K562 (cell line): ENCODE results near the gene IRF2BP1. TPM values are rescaled to one million over a fixed set of nuclear protein-coding genes. Genes with fewer than 3 reads are reported as not detected.
A peak's percentile ranks its signal among the peaks of the same experiment; 100 is the strongest.

Experiments used
- ATF2 ChIP-seq: sonication (generic); formaldehyde crosslinking; IDR thresholded peaks from 2 replicates; pipeline ENCODE4 v1.8.1; 2022; ENCODE audit warnings: missing genetic modification reagents
- BACH1 ChIP-seq: fragments of 200-800 bp; sonication (Bioruptor generic); IDR thresholded peaks from 2 replicates; pipeline ENCODE4 v1.6.1; 2016; ENCODE audit warnings: missing genetic modification characterization, missing compliant biosample characterization
- BCL6 ChIP-seq: fragments of 250-450 bp; sonication (Bioruptor Pico); IDR thresholded peaks from 2 replicates; pipeline ENCODE4 v1.4.0; 2020
- CUX1 ChIP-seq: fragments of 200-800 bp; sonication (Bioruptor generic); IDR thresholded peaks from 2 replicates; pipeline ENCODE4 v1.6.1; 2016; ENCODE audit warnings: missing genetic modification characterization, missing compliant biosample characterization
- GTF2B ChIP-seq: IDR thresholded peaks from 2 replicates; pipeline ENCODE4 v1.6.1; 2011; ENCODE audit not compliant: insufficient read length; ENCODE audit errors: extremely low read depth
- HDAC2 ChIP-seq: fragments of 450-650 bp; IDR thresholded peaks from 2 replicates; pipeline ENCODE4 v1.6.1; 2016; ENCODE audit warnings: mild to moderate bottlenecking
- HNRNPUL1 ChIP-seq: fragments of 200-400 bp; formaldehyde crosslinking; IDR thresholded peaks from 2 replicates; pipeline ENCODE4 v1.6.1; 2017; ENCODE audit warnings: low read length
- PHTF2 ChIP-seq: fragments of 250-450 bp; sonication (Bioruptor Pico); IDR thresholded peaks from 2 replicates; pipeline ENCODE4 v1.5.0; 2021; ENCODE audit warnings: mild to moderate bottlenecking
- SMAD2 ChIP-seq: fragments of 150-350 bp; IDR thresholded peaks from 2 replicates; pipeline ENCODE4 v1.6.1; 2014; ENCODE audit warnings: low read depth, mild to moderate bottlenecking, low read length
- SNIP1 ChIP-seq: fragments of 450-650 bp; IDR thresholded peaks from 2 replicates; pipeline ENCODE4 v1.7.1; 2017; ENCODE audit warnings: low read depth, mild to moderate bottlenecking
- SREBF1 ChIP-seq: fragments of 150-350 bp; IDR thresholded peaks from 2 replicates; pipeline ENCODE4 v1.6.1; 2014; ENCODE audit warnings: antibody characterized with exemption, low read depth, low read length, borderline replicate concordance
- STAT6 ChIP-seq: sonication (generic); formaldehyde crosslinking; IDR thresholded peaks from 2 replicates; pipeline ENCODE4 v1.8.1; 2023; ENCODE audit warnings: mild to moderate bottlenecking, missing genetic modification reagents
- THRA ChIP-seq: fragments of 450-650 bp; IDR thresholded peaks from 2 replicates; pipeline ENCODE4 v1.6.1; 2017; ENCODE audit warnings: mild to moderate bottlenecking, moderate library complexity
- ZFP36 ChIP-seq: fragments of 150-350 bp; IDR thresholded peaks from 2 replicates; pipeline ENCODE4 v1.6.1; 2018; ENCODE audit warnings: low read length, low read depth; ENCODE audit not compliant: partially characterized antibody
- ZNF561 ChIP-seq: fragments of 450-650 bp; formaldehyde crosslinking; conservative IDR thresholded peaks from 2 replicates; pipeline ENCODE4 v1.4.0; 2020; ENCODE audit warnings: mild to moderate bottlenecking, moderate library complexity
- ZNF785 ChIP-seq: fragments of 250-450 bp; sonication (Bioruptor Pico); IDR thresholded peaks from 2 replicates; pipeline ENCODE4 v1.4.0; 2020; ENCODE audit warnings: mild to moderate bottlenecking
- polyA plus RNA-seq, 8 experiments: library from polyadenylated mRNA; depleted of rRNA in 4 of 8; stranded (reverse) in 5 of 8; unstranded in 3 of 8; fragments of >200 nt; fragmentation: Nextera tagmentation in 2 of 8; fragmentation: Illumina TruSeq in 1 of 8; extraction: Ambion mirVana in 2 of 8; extraction: Trizol in 1 of 8; gene quantifications; 2 replicates each; pipeline versions ENCODE4 v1.2.1 to v1.2.3, GENCODE V29; 2011 to 2014; ENCODE audit warnings: inconsistent platforms in 1 of 8, missing spikeins in 1 of 8
- total RNA-seq, 7 experiments: library from RNA; depleted of rRNA in 6 of 7; stranded (reverse); fragments of >200 nt in 6 of 7; fragmentation: Illumina TruSeq in 2 of 7; extraction: Trizol in 2 of 7; gene quantifications; 2 replicates each; pipeline versions ENCODE4 v1.2.1 to v1.2.3, GENCODE V29; 2011 to 2021; ENCODE audit warnings: low replicate concordance in 1 of 7

Gene IRF2BP1
- total and polyA plus RNA-seq, 9 of the 15 experiments (the other 6 are each of a cell fraction or from before 2014, with no cell fraction given): 0.61 to 35.9 (median 3.5) TPM

- no peak for TF ChIP-seq SREBF1
- no peak for TF ChIP-seq BACH1 (tag)
- no peak for TF ChIP-seq SMAD2
- TF ChIP-seq THRA: no peak
- no peak for TF ChIP-seq ATF2 (CRISPR knock-in tag)
- no peak for TF ChIP-seq HNRNPUL1
- peak; percentile 54 for TF ChIP-seq ZFP36
- no peak for TF ChIP-seq SNIP1
- TF ChIP-seq STAT6 (CRISPR knock-in tag): no peak
- no peak for TF ChIP-seq CUX1
- no peak for TF ChIP-seq PHTF2 (CRISPR knock-in tag)
- TF ChIP-seq ZNF785: no peak
- no peak for TF ChIP-seq ZNF561
- no peak for TF ChIP-seq GTF2B
- TF ChIP-seq BCL6 (CRISPR knock-in tag): no peak
- TF ChIP-seq HDAC2: peak; percentile 96
These were observed 3.0 kb downstream of the IRF2BP1 start (continued) for GRCh38 chr19:45882652-45883585.
